PFSK-1 (cell line): ENCODE data around the gene PFKP.

ENCODE experiments used
- FOXP2 ChIP-seq: optimal IDR thresholded peaks from 2 replicates; pipeline ENCODE3; 2011; ENCODE audit warnings: borderline replicate concordance, control low read depth, inconsistent platforms; ENCODE audit not compliant: insufficient read depth; ENCODE audit errors: extremely low read length, extremely low read depth
- POLR2AphosphoS5 ChIP-seq: IDR thresholded peaks from 2 replicates; pipeline ENCODE4 v1.6.1; 2012; ENCODE audit warnings: low read depth, mild to moderate bottlenecking, control low read depth, low read length, moderate library complexity
- REST ChIP-seq, 2 experiments: IDR thresholded peaks; 2 replicates each; pipeline versions ENCODE4 v1.6.1 to v1.8.0; 2011 to 2012; ENCODE audit warnings: low read depth in 2 of 2, low read length in 2 of 2, control low read depth in 1 of 2, inconsistent platforms in 1 of 2, mild to moderate bottlenecking in 1 of 2, moderate library complexity in 1 of 2; ENCODE audit not compliant: insufficient read depth in 1 of 2
- SIN3A ChIP-seq: IDR thresholded peaks from 2 replicates; pipeline ENCODE4 v1.6.1; 2012; ENCODE audit warnings: mild to moderate bottlenecking, low read length, moderate library complexity, borderline replicate concordance; ENCODE audit not compliant: insufficient read depth
- TAF1 ChIP-seq: IDR thresholded peaks from 2 replicates; pipeline ENCODE4 v1.6.1; 2012; ENCODE audit warnings: low read length, control low read depth, borderline replicate concordance; ENCODE audit not compliant: insufficient read depth

PFKP gene

DNA sequence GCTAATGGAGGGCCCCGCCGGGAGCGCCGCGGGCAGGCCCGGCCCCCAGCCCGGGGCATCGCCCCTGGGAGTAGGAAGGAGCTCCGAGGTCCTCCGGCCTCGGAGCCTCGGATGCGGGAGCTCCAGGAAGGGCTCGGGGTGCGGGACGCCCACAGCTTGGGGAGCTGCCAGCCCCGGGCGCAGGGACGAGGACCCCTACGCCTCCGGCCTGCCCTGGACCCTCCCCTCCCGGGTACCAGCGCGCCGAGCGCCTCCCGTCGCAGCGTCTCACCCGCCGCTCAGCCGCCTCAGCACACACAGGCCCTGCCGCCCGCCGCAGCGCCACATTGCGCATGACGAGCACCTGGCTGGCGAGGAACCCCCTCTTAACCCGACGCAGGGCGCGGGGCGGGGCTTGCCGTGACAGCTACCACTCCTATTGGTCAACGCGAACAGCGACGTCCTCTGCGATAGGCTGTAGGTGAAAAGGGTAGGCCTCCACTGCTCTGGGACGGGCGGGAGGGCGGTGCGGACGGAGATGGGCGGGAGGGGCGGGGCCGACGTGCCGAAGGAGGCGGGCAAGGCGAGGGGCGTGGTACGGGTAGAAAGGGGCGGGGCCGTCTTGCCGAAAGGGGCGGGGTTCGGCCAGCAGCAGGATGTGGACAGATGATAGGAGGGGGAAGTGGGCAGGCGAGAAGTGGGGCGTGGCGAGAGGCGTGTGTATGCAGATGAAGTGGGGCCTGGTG lies 105.3 kb downstream of the PFKP start, which contains the start of gene PITRM1:
PITRM1 (minus strand) TSS at position 337 of the 725 bp plus-strand sequence; CDS start at position 327, 10 bp downstream.
- TF ChIP-seq SIN3A (0 out of 2 replicates have a peak, but pooled peaks have one; percentile 69), POLR2AphosphoS5 (peak; percentile 99), FOXP2 (peak; percentile 96), REST (IDR thresholded peaks at IDR 0.05; ENCODE audit: insufficient read depth in 1 of 2, low read depth in 2 of 2, low read length in 2 of 2) (0 out of 4 replicates have a peak, but pooled peaks of 1 of the 2 experiments have one; percentile 47), TAF1 (peak; percentile 81; the same call in 1 of the 2 replicates)

GRCh38 chr10:3173171-3173878 lies 106.0 kb downstream of the PFKP start:
- TF ChIP-seq FOXP2 (no peak), SIN3A (no peak), TAF1 (no peak), REST (IDR thresholded peaks at IDR 0.05; ENCODE audit: insufficient read depth in 1 of 2, low read depth in 2 of 2, low read length in 2 of 2) (no peak)

- no peak for TF ChIP-seq POLR2AphosphoS5
- no peak for TF ChIP-seq FOXP2
- TF ChIP-seq SIN3A: no peak
- TF ChIP-seq TAF1: no peak
- TF ChIP-seq REST (IDR thresholded peaks at IDR 0.05; ENCODE audit: insufficient read depth in 1 of 2, low read depth in 2 of 2, low read length in 2 of 2): no peak
Measured at GRCh38 chr10:3178042-3178441, 110.7 kb downstream of the PFKP start.

GRCh38 chr10:3179174-3179573 lies 111.8 kb downstream of the PFKP start:
- TF ChIP-seq REST (IDR thresholded peaks at IDR 0.05; ENCODE audit: insufficient read depth in 1 of 2, low read depth in 2 of 2, low read length in 2 of 2) (no peak), TAF1 (no peak), SIN3A (no peak), FOXP2 (no peak), POLR2AphosphoS5 (no peak)
